T follicular helper cell (primary cell): Measurements from ENCODE around the gene CARD9.

ENCODE experiments used
- DNase-seq: peaks from one replicate; pipeline ENCODE4 v3.0.0-alpha.2; 2020; ENCODE audit warnings: low read depth

The CARD9 gene

DNA sequence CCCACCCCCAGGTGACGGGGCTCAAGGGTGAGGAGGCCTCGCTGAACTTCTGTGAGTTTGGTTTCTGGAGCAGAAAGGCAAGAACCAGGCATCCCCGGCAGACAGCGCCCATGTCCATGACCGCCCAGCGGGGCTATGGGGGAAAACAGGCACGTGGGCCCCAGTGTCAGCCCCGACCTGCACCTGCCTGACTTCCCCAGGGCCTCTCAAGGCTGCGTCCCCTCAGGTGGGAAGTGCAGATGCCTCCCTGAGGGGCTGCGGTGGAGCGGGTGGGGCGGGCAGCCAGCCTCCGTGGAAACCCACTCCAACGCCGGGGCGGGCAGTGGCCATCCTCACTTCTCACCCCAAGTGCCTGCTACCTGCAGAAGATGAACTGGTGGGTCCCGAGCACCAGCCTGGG is 6.9 kb upstream of the CARD9 start:
- DNase-seq = no peak

DNA sequence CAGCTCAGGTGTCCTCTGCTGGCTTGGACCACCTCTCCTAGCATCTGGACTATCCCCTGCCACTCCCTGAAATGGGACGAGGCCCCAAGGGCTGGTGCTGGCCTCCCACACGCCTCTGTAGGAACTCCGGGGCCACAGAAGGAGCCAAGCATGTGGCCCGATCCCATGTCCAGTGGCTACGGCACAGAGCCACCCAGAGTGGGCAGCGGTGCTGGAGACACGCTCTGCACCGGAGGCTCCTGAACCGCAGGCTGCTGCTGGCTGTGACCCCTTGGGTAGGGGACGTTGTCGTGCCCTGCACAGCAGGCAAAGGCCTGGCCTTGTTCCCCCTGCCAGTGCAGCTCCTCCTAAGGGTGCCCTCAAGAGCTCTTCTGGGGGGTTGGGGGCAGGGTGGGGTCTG is 6.4 kb upstream of the CARD9 start:
- DNase-seq = no peak

- DNase-seq = no peak
Measured at GRCh38 chr9:136379401-136379800, 5.9 kb upstream of the CARD9 start.

- DNase-seq = no peak
Measured at GRCh38 chr9:136379003-136379287, 5.5 kb upstream of the CARD9 start.

GRCh38 chr9:136378170-136379002 is 4.9 kb upstream of the CARD9 start:
- no peak for DNase-seq

GRCh38 chr9:136377341-136378169 is 4.1 kb upstream of the CARD9 start:
- no peak for DNase-seq

DNA sequence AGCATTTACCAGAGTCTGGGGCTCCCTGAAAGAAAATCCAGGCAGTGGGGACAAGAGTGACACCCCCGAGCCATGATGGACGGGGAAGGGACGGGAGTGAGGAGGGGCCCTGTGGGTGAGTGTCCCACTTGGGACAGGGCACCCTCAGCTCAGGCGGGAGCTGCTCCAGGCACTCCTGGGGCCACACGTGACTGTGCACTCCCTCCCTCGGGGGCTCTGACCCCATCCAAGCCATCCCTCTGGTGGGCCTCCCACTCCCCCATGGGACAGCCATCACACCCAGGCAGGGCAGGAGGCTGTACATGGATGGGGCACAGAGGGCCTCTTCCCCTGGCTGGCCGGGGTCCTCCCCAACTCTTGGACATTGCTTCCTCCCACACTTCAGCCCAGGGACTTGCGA is 3.0 kb upstream of the CARD9 start:
- no peak for DNase-seq

- DNase-seq = no peak
Measured at GRCh38 chr9:136375096-136375495, 1.6 kb upstream of the CARD9 start.

- no peak for DNase-seq
Measured at GRCh38 chr9:136374183-136374575, 710 bp upstream of the CARD9 start.

DNA sequence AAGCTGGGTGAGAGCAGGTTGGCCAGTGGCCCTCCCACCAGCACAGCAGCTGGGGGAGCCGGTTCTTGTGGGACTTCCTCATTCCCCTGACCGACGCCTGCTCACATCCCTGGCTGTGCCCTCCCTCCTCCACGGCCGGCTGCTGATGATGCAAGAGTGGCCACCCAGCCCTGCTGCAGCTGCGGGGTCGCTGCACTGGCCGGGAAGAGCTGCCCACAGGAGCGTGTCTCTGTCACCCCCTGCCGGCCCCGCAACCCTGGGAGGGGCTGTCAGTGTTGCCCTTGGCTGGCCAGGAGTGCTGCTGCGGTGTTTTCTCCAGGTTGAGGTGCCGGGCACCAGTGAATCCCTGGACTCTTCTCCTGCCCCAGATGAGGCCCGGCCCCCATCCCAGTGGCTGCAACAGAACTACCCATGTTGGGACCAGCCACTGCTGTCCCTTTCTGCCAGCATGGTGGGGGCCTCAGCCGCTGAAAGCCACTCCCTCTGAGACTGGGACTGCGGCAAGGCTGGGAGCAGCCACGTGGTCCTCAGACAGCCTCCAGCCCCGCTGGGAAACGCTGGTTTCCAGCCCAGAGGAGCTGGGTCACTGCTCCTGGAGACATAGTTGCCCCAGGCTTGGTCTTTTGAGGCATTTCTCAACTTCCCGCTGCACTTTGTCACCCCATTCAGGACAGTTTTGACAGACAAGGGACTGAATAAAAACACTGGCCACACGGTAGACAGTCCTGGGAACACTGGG is 739 bp downstream of the CARD9 start:
- no peak for DNase-seq

GRCh38 chr9:136372006-136372405 is 1.5 kb downstream of the CARD9 start:
- no peak for DNase-seq

GRCh38 chr9:136371533-136371880 is 2.0 kb downstream of the CARD9 start:
- DNase-seq = no peak

DNA sequence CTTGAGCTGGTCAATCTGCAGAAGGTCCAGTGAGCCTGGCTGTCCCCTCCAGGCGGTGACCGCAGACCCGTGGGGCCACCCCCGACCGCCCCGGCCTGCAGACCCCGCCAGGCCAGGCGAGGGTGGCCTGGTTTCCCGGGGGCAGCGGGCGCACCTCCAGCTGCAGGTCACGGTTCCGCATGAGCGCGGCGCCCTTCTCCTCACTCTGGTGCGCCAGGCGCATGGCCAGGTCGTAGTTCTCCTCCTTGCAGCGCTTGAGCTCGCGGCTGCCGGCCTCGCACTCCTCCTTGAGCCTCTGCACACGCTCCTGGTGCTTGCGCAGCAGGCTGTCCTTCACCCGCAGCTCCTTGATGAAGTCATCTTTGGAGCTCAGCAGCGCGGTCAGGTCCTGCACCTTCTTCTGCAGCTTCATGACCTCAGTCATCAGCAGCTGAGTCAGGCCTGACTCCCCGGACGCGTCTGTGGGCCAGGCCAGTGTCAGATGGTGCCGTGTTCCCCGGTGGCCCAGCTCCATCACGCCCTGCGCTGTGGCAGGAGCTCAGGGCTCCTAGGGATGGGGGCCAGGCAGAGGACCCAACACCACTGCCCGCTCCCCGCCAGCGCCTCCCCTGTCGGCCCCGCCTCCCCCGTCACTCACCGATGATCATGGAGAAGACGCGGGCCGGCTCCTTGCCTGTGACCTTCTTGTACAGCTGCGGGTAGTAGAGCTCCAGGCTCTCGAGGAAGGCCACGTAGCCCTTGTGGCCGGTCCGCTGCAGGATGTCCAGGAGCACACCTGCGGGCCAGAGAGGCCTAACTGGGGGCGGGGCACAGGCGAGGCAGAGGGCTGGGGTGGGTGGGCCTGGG is 2.6 kb downstream of the CARD9 start:
- no peak for DNase-seq

GRCh38 chr9:136370037-136370436 is 3.4 kb downstream of the CARD9 start:
- no peak for DNase-seq

DNA sequence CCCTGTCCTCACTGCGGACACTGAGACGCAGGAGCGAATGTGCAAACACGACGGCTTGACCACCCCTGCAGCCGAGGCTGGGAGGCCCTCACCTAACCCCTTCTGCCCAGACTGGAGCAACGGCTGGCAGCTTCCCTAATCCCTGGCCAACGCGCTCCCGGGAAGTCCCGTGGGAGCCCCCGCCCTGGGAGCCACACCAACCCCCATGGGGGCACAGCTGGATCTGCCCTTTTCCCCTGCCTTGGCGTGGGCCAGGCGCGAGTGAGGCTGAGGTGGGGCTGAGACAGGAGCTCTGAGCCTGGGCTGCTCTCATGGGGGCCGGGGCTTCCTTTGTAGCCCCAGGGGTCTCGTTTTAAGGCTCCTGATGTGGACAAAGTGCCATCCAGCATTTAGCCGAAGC is 5.3 kb downstream of the CARD9 start:
- DNase-seq = no peak

- no peak for DNase-seq
Measured at GRCh38 chr9:136367296-136368145, 5.9 kb downstream of the CARD9 start.

- no peak for DNase-seq
Measured at GRCh38 chr9:136366826-136367225, 6.6 kb downstream of the CARD9 start.

DNA sequence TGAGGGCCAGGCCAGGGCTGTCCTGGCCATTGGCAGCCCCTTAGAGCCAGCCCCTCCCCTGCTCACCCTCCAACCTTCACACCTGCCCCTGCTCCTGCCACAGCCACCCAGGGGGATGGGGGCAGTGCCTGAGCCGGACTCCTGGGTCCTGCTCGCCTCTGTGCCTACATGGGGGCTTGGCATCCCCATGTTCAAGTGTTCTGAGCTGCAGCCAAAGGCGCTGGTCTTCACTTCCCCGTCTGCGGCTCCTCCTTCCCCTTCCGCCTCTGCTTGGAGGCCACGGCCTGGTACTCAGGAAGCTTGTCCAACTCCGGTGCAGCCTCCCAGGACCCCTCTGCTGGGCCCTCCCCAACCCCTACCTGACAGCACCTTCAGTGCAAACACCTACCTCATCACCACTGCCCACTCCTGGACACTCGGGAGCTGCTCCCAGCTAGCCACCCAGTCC is 7.7 kb downstream of the CARD9 start:
- no peak for DNase-seq

DNA sequence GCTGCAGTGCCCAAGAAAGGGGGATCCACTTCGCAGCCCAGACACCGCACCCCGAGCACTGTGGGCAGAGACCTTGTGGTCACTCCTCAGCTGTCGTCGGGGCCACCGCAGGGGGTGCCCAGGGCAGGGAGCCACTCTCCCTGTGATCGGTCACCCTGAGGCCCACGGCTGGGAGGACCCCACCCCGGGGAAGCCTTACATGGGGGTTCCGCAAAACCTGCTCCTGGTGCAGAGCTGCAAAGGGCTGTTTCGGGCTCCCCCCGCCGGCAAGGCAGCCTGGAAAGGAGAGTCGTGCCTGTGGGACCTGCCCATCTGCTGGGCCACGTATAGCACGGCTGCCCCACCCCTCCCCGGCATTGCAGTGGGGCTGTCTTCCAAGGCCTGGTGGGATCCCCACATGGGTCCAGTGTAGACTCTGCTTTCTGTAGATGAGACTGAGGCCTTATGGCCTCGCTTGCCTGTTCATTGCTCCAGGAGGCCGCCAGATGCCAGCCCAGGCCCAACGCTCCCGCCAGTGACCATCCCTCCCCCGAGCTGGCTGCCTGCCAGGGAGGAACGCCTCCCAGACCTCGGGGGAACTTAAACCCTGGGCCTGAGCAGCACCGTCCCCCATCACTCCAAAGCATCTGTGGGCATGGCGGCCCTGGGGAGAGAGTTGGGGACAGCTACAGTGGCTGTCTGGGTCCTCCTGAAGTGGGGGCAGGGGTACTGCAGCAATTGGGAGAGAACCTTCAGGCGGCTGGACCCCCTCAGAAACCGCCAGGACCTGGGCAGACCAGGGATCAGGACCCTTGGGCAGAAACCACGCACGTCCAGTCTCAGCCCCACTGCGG is 8.3 kb downstream of the CARD9 start:
- DNase-seq = no peak
